UCSD-AML1 (cell line): ENCODE results near the gene KRTAP9-4.
"Not testable (repeated sequence)": the region's sequence is repeated elsewhere in the genome, so short reads cannot be mapped to it uniquely, and the experiment has no call there.

Experiments
- DNase-seq: peaks from one replicate; lab custom pipeline; 2025; ENCODE audit not compliant: unreplicated experiment; lab: John Stamatoyannopoulos, UW

Gene KRTAP9-4

GRCh38 chr17:41249637-41250240 is at the start of gene KRTAP9-4:
TSS of gene KRTAP9-4 (plus strand) at chr17:41249687. CDS start at chr17:41249721, 34 bp downstream.
- DNase-seq: not testable (repeated sequence)

GRCh38 chr17:41211845-41212466 is 37.5 kb upstream of the KRTAP9-4 start:
- DNase-seq: no peak

GRCh38 chr17:41212524-41213169 is 36.8 kb upstream of the KRTAP9-4 start:
- no peak for DNase-seq

GRCh38 chr17:41215681-41216080 is 33.8 kb upstream of the KRTAP9-4 start:
- no peak for DNase-seq

- DNase-seq: no peak
Observed at GRCh38 chr17:41223821-41224220, 25.7 kb upstream of the KRTAP9-4 start.

- DNase-seq: no peak
Observed at GRCh38 chr17:41226051-41226450, 23.4 kb upstream of the KRTAP9-4 start.

- DNase-seq: not testable (repeated sequence)
Observed at GRCh38 chr17:41226598-41227095, 22.8 kb upstream of the KRTAP9-4 start, which contains the start of gene KRTAP9-2. TSS of gene KRTAP9-2 (plus strand) at chr17:41226648. CDS start at chr17:41226655, 7 bp downstream.

GRCh38 chr17:41230094-41230493 is 19.4 kb upstream of the KRTAP9-4 start:
- no peak for DNase-seq

GRCh38 chr17:41231731-41232130 is 17.8 kb upstream of the KRTAP9-4 start:
- no peak for DNase-seq

- not testable (repeated sequence) for DNase-seq
Observed at GRCh38 chr17:41232399-41233105, 16.9 kb upstream of the KRTAP9-4 start, which contains the start of gene KRTAP9-3. TSS of gene KRTAP9-3 (plus strand) at chr17:41232449. CDS start at chr17:41232502, 53 bp downstream.

- not testable (repeated sequence) for DNase-seq
Observed at GRCh38 chr17:41237116-41237515, 12.4 kb upstream of the KRTAP9-4 start.

- DNase-seq: not testable (repeated sequence)
Observed at GRCh38 chr17:41237949-41238437, 11.5 kb upstream of the KRTAP9-4 start, which contains the start of gene KRTAP9-8. TSS of gene KRTAP9-8 (plus strand) at chr17:41237999. CDS start at chr17:41238052, 53 bp downstream.

GRCh38 chr17:41246995-41247787 is 2.3 kb upstream of the KRTAP9-4 start:
- not testable (repeated sequence) for DNase-seq

- no peak for DNase-seq
Observed at GRCh38 chr17:41251261-41251660, 1.8 kb downstream of the KRTAP9-4 start.

- no peak for DNase-seq
Observed at GRCh38 chr17:41254861-41255260, 5.4 kb downstream of the KRTAP9-4 start.

GRCh38 chr17:41255381-41256290 is 6.1 kb downstream of the KRTAP9-4 start, which contains the start of gene KRTAP9-9:
TSS of gene KRTAP9-9 (plus strand) at chr17:41255384.
- not testable (repeated sequence) for DNase-seq

- DNase-seq: no peak
Observed at GRCh38 chr17:41256291-41256685, 6.8 kb downstream of the KRTAP9-4 start.

GRCh38 chr17:41258406-41258805 is 8.9 kb downstream of the KRTAP9-4 start:
- DNase-seq: no peak

- DNase-seq: no peak
Observed at GRCh38 chr17:41263212-41263611, 13.7 kb downstream of the KRTAP9-4 start.
